ENCODE measurements around the gene SLC22A5.

DNA sequence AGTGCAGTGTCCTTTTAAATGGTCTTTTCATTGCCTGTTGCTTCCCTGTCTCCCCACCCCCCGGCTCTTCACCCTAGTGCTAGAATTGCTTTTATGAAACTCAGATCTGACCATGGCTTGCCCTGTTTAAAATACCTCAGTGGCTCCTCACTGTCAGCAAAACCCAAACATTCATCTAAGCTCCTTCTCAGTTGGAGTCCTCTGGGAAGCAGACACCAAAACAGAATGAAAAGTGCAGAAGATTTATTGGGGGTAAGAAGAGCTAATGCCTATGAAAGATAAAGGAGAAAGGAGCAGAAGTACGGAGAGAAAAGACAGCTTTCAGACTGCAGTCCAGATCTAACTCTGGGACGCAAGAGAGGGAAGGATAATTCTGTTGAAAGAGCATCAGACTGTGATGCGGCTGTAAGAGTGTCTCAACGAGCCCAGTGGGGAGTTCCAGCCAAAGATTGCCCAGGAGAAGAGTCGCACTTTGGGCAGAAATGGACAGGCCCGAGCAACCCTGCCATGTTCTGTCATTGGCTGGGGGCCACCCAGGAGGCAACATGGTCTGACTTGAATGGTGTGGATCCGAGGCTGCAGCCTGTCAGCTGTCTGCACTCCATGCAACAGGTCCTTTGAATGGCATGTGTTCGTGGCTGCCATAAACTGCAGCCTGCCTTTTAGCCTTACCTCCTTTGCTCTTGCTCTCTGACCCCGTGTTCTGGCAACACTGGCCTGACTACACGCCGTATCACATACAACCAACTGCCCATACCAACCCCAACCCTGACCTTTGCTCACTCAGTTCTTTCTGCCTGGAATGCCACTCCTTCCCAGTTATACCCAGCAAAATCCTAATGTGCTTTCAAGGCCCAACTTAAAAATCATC lies 65.1 kb downstream of the SLC22A5 start:
- TF ChIP-seq, protein P1, sequence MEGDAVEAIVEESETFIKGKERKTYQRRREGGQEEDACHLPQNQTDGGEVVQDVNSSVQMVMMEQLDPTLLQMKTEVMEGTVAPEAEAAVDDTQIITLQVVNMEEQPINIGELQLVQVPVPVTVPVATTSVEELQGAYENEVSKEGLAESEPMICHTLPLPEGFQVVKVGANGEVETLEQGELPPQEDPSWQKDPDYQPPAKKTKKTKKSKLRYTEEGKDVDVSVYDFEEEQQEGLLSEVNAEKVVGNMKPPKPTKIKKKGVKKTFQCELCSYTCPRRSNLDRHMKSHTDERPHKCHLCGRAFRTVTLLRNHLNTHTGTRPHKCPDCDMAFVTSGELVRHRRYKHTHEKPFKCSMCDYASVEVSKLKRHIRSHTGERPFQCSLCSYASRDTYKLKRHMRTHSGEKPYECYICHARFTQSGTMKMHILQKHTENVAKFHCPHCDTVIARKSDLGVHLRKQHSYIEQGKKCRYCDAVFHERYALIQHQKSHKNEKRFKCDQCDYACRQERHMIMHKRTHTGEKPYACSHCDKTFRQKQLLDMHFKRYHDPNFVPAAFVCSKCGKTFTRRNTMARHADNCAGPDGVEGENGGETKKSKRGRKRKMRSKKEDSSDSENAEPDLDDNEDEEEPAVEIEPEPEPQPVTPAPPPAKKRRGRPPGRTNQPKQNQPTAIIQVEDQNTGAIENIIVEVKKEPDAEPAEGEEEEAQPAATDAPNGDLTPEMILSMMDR (optimal IDR thresholded peaks at IDR 0.05 in 1 of 3, IDR thresholded peaks at IDR 0.05 in 1 of 3, conservative IDR thresholded peaks at IDR 0.05 in 1 of 3; ENCODE audit: extremely low read depth in 1 of 3, insufficient read depth in 2 of 3, low read length in 3 of 3) = no peak
- TF ChIP-seq EZH2 (IDR thresholded peaks at IDR 0.05; ENCODE audit: low read length) = no peak

Measured in keratinocyte (primary cell).